HEK293T (cell line): ENCODE results near the gene SNTB2.
"Not testable (repeated sequence)": the region's sequence is repeated elsewhere in the genome, so short reads cannot be mapped to it uniquely, and the experiment has no call there.

Experiments used
- CTCF ChIA-PET: fragments of 350-600 bp; formaldehyde crosslinking; extraction: SDS; loops from one replicate; lab custom pipeline; 2021; ENCODE audit warnings: antibody characterized with exemption, inconsistent platforms; lab: Yijun Ruan, JAX
- POLR2A ChIA-PET: fragments of 350-600 bp; formaldehyde crosslinking; extraction: SDS; loops from one replicate; lab custom pipeline; 2020; ENCODE audit warnings: antibody characterized with exemption, inconsistent platforms; lab: Yijun Ruan, JAX
- DNase-seq: peaks from one replicate; pipeline ENCODE4 v3.0.0; 2012; ENCODE audit warnings: mixed read lengths; ENCODE audit errors: extremely low spot score
- ARNT ChIP-seq: fragments of 450-650 bp; IDR thresholded peaks from 2 replicates; pipeline ENCODE4 v1.6.1; 2017; ENCODE audit warnings: mild to moderate bottlenecking
- BHLHE40 ChIP-seq: fragments of 450-650 bp; IDR thresholded peaks from 2 replicates; pipeline ENCODE4 v1.6.1; 2016; ENCODE audit warnings: mild to moderate bottlenecking, moderate library complexity, borderline replicate concordance
- CTBP1 ChIP-seq: fragments of 450-650 bp; IDR thresholded peaks from 2 replicates; pipeline ENCODE4 v1.6.1; 2016; ENCODE audit warnings: borderline replicate concordance
- ELF4 ChIP-seq: fragments of 450-650 bp; IDR thresholded peaks from 2 replicates; pipeline ENCODE4 v1.6.1; 2017; ENCODE audit warnings: antibody characterized with exemption
- FOXA1 ChIP-seq: fragments of 450-650 bp; IDR thresholded peaks from 2 replicates; pipeline ENCODE4 v1.6.1; 2016; ENCODE audit warnings: mild to moderate bottlenecking
- FOXK2 ChIP-seq: fragments of 450-650 bp; IDR thresholded peaks from 2 replicates; pipeline ENCODE4 v1.6.1; 2016; ENCODE audit warnings: mild to moderate bottlenecking
- FOXM1 ChIP-seq: fragments of 450-650 bp; IDR thresholded peaks from 2 replicates; pipeline ENCODE4 v1.6.1; 2017; ENCODE audit warnings: mild to moderate bottlenecking, borderline replicate concordance
- HDGF ChIP-seq: fragments of 450-650 bp; IDR thresholded peaks from 2 replicates; pipeline ENCODE4 v1.6.1; 2017; ENCODE audit warnings: antibody characterized with exemption, borderline replicate concordance
- L3MBTL2 ChIP-seq: fragments of 450-650 bp; conservative IDR thresholded peaks from 2 replicates; pipeline ENCODE4 v1.6.1; 2016; ENCODE audit warnings: mild to moderate bottlenecking
- LEF1 ChIP-seq: fragments of 450-650 bp; IDR thresholded peaks from 2 replicates; pipeline ENCODE4 v1.6.1; 2017; ENCODE audit warnings: mild to moderate bottlenecking, borderline replicate concordance
- NFRKB ChIP-seq: fragments of 450-650 bp; IDR thresholded peaks from 2 replicates; pipeline ENCODE4 v1.6.1; 2016; ENCODE audit warnings: mild to moderate bottlenecking, moderate library complexity
- PKNOX1 ChIP-seq: fragments of 450-650 bp; IDR thresholded peaks from 2 replicates; pipeline ENCODE4 v1.6.1; 2016
- SP1 ChIP-seq: fragments of 450-650 bp; IDR thresholded peaks from 2 replicates; pipeline ENCODE4 v1.6.1; 2017
- SUZ12 ChIP-seq: fragments of 450-650 bp; IDR thresholded peaks from 2 replicates; pipeline ENCODE4 v1.6.1; 2016; ENCODE audit warnings: mild to moderate bottlenecking
- TARDBP ChIP-seq: fragments of 450-650 bp; IDR thresholded peaks from 2 replicates; pipeline ENCODE4 v1.6.1; 2016
- ZNF384 ChIP-seq: fragments of 450-650 bp; IDR thresholded peaks from 2 replicates; pipeline ENCODE4 v1.6.1; 2016

The SNTB2 gene

GRCh38 chr16:69293401-69293800, 106.4 kb downstream of the SNTB2 start:
- ChIA-PET CTCF (interaction anchor here (0.6 kb wide), 1 partner anchor 85 kb away, joined by 3 read pairs; no protein-coding TSS in a partner anchor), POLR2A (no interaction called here)
- TF ChIP-seq ZNF384 (no peak), NFRKB (no peak), ARNT (no peak), FOXA1 (no peak), SP1 (no peak), FOXK2 (no peak), HDGF (no peak), ELF4 (no peak), PKNOX1 (no peak), LEF1 (no peak), TARDBP (no peak), CTBP1 (no peak)
- DNase-seq = no peak

GRCh38 chr16:69294051-69294450, 107.1 kb downstream of the SNTB2 start:
- POLR2A ChIA-PET = no interaction called here
- CTCF ChIA-PET = no interaction called here
- DNase-seq = no peak
- TF ChIP-seq ZNF384 (no peak), PKNOX1 (no peak), ELF4 (no peak), FOXK2 (no peak), L3MBTL2 (no peak), SP1 (no peak), TARDBP (no peak), LEF1 (no peak), FOXM1 (no peak)

- POLR2A ChIA-PET, CTCF ChIA-PET, DNase-seq: not testable (repeated sequence)
Observed at GRCh38 chr16:69296771-69297170, 109.8 kb downstream of the SNTB2 start.

GRCh38 chr16:69298261-69298660, 111.3 kb downstream of the SNTB2 start:
- no peak for DNase-seq
- POLR2A ChIA-PET = no interaction called here
- CTCF ChIA-PET = no interaction called here
- TF ChIP-seq FOXA1 (no peak), NFRKB (no peak), FOXK2 (no peak), FOXM1 (no peak), PKNOX1 (no peak), BHLHE40 (no peak), ELF4 (no peak), TARDBP (no peak), HDGF (no peak), LEF1 (no peak), L3MBTL2 (no peak), ZNF384 (no peak), ARNT (no peak), SP1 (no peak), CTBP1 (no peak), SUZ12 (no peak)

- TF ChIP-seq NFRKB (no peak), ZNF384 (no peak), HDGF (no peak), L3MBTL2 (no peak), ELF4 (no peak), SP1 (no peak), SUZ12 (no peak), FOXM1 (no peak), CTBP1 (no peak), FOXK2 (no peak), LEF1 (no peak), PKNOX1 (no peak), TARDBP (no peak), BHLHE40 (no peak), ARNT (no peak), FOXA1 (no peak)
- ChIA-PET POLR2A (no interaction called here), CTCF (interaction anchor here (0.7 kb wide), 1 partner anchor 111 kb away, joined by 3 read pairs; no protein-coding TSS in a partner anchor)
- DNase-seq = no peak
Observed at GRCh38 chr16:69301187-69301586, 114.2 kb downstream of the SNTB2 start.

- POLR2A ChIA-PET = no interaction called here
- CTCF ChIA-PET = interaction anchor here (0.7 kb wide), 1 partner anchor 112 kb away, joined by 3 read pairs; no protein-coding TSS in a partner anchor
- no peak for DNase-seq
- TF ChIP-seq ELF4 (no peak), PKNOX1 (no peak)
Observed at GRCh38 chr16:69301861-69302260, 114.9 kb downstream of the SNTB2 start.
